Right atrium auricular region (tissue), 2 donors: ENCODE results near the gene MMP23B. TPM values are rescaled to one million over a fixed set of nuclear protein-coding genes. Genes with fewer than 3 reads are reported as not detected.
A peak's percentile ranks its signal among the peaks of the same experiment; 100 is the strongest.

Experiments
- DNase-seq: peaks from one replicate; pipeline ENCODE4 v3.0.0-alpha.2; 2019; ENCODE audit warnings: low spot score
- H3K27ac ChIP-seq, 2 donors: fragments of 200-600 bp; sonication (generic); 1 replicate in 1 of 2; 2 replicates in 1 of 2; pipeline ENCODE4 v1.5.1; 2016 to 2019
- H3K27me3 ChIP-seq, 2 donors: fragments of 200-600 bp; sonication (generic); one replicate each; pipeline versions ENCODE4 v1.5.1 to v1.6.0; 2017 to 2019
- H3K36me3 ChIP-seq: fragments of 200-600 bp; sonication (generic); one replicate; pipeline ENCODE4 v1.5.1; 2016
- H3K4me1 ChIP-seq, 2 donors: fragments of 200-600 bp; sonication (generic); one replicate each; pipeline versions ENCODE4 v1.5.1 to v1.6.0; 2017 to 2019
- H3K4me3 ChIP-seq, 2 donors: fragments of 200-600 bp; sonication (generic); 1 replicate in 1 of 2; 2 replicates in 1 of 2; pipeline ENCODE4 v1.5.1; 2017 to 2019; ENCODE audit warnings: mild to moderate bottlenecking in 1 of 2, moderate library complexity in 1 of 2
- H3K9me3 ChIP-seq, 2 donors: fragments of 200-600 bp; sonication (generic); one replicate each; pipeline ENCODE4 v1.5.1; 2019
- total RNA-seq, 2 donors: library from RNA; depleted of rRNA; stranded (reverse); fragments of >200 nt; gene quantifications; one replicate each; pipeline ENCODE4 v1.1.0, GENCODE V29; 2016
- TF ChIP-seq, protein P1 (sequence below), 2 donors: fragments of 200-600 bp; sonication (generic); IDR thresholded peaks; one replicate each; pipeline ENCODE4 v1.5.1; 2019; ENCODE audit warnings: antibody characterized with exemption in 2 of 2

MMP23B gene
- total RNA-seq, 2 donors from 2014 or later: 17.5 to 26.9 TPM

DNA sequence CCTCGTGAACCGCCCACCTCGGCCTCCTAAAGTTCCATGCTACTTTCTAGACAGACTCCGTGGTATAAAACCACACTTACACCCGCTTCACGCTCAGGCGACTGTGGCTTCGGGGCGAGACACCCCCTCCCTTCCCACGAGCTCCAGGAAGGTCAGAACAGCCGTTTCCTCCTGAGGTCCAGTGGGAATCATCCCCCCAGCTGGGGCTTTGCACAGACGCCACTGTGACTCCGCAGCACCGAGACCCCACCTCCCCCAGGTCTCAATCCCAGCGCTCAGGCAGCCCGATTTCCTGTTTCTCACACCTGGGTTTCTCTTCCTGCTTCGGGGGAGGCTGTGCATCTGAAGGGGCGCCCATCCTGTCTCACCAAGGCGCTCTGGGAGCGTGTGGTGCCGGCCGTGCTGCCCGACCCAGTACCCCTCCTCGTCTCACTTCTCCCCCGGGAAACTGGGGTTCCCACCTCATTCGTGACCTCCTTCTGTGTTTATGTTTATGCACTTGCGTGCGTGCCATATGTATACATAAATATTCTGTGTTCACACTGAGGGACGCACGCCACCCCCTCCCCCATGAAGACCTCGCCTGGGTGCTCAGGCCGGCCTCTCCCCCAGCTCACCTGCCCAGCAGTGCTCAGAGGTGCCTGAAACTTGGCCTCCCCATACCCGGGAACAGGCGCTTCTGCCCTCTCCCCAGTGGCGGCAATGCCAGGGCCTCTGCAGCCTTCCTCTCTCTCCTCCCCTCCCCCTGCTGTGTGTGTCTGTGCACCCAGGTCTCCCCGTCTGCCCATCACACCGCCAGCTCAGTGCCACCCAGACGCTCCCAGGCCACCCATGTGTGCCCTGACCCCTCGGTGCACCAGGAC is 46.0 kb downstream of the MMP23B start:
- Histone ChIP-seq H3K4me1 (peaks cover 0 to 24% of the 10 kb centered on the region in 2 donors), H3K27ac (peak overlapping the region in 1 of 2 donors; percentile 9), H3K4me3 (no peak overlapping the region), H3K27me3 (no peaks in the 10 kb centered on the region), H3K36me3 (no peaks in the 10 kb centered on the region), H3K9me3 (no peaks in the 10 kb centered on the region)
- DNase-seq: no peak
- TF ChIP-seq, protein P1, sequence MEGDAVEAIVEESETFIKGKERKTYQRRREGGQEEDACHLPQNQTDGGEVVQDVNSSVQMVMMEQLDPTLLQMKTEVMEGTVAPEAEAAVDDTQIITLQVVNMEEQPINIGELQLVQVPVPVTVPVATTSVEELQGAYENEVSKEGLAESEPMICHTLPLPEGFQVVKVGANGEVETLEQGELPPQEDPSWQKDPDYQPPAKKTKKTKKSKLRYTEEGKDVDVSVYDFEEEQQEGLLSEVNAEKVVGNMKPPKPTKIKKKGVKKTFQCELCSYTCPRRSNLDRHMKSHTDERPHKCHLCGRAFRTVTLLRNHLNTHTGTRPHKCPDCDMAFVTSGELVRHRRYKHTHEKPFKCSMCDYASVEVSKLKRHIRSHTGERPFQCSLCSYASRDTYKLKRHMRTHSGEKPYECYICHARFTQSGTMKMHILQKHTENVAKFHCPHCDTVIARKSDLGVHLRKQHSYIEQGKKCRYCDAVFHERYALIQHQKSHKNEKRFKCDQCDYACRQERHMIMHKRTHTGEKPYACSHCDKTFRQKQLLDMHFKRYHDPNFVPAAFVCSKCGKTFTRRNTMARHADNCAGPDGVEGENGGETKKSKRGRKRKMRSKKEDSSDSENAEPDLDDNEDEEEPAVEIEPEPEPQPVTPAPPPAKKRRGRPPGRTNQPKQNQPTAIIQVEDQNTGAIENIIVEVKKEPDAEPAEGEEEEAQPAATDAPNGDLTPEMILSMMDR (IDR thresholded peaks at IDR 0.05): no peak

DNA sequence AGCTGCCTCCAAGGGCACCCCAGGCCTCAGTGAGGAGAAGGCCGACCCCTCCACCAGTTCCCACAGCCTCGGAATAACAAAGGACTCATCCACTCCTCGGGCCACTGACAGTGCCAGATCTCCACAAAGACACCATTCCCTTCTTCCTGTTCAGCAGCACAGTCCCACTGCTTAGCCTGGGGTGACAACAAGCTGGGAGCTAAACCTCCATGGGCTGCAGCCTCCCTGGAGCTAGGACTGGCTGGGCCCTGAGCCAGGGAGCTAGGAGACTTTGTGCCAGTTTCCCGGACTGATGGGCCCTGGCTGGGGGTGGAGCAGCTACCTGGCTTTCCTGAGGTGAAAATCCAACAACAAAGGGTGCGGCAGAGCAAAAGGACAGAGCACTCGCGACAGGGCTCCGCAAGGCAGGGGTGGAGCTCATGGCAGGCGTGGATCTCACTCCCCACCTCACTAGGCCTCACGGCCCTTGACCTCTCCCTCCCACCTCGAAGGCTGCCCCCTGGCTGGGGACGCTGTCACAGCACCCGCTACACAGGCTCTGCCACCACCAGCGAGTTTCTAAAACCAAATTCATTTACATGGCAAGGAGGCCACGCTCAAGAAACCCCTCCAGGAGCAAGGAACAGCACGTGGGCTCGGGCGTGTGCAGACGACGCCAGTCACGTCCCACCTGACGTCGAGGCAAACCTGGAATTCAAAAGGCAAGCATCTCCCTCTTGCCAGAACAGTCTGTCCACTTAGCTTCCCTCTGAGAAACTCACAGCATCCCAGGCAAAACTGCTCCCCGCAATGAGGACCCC is 46.8 kb downstream of the MMP23B start:
- DNase-seq: no peak
- Histone ChIP-seq H3K4me1 (peaks cover 0 to 30% of the 10 kb centered on the region in 2 donors), H3K36me3 (no peaks in the 10 kb centered on the region), H3K27me3 (no peaks in the 10 kb centered on the region), H3K9me3 (no peaks in the 10 kb centered on the region), H3K27ac (peak overlapping the region in 1 of 2 donors; percentile 9), H3K4me3 (no peak overlapping the region)
- TF ChIP-seq, protein P1 (IDR thresholded peaks at IDR 0.05): peak in 1 of 2 donors; percentile 46

- no peak for DNase-seq
- H3K4me3 ChIP-seq: no peak overlapping the region
- H3K27ac ChIP-seq: no peak overlapping the region
- H3K27me3 ChIP-seq: no peaks in the 10 kb centered on the region
- H3K4me1 ChIP-seq: peaks cover 0 to 30% of the 10 kb centered on the region in 2 donors
- H3K36me3 ChIP-seq: no peaks in the 10 kb centered on the region
- no peaks in the 10 kb centered on the region for H3K9me3 ChIP-seq
- TF ChIP-seq, protein P1 (IDR thresholded peaks at IDR 0.05): no peak
Observed at GRCh38 chr1:1680031-1680911, 48.3 kb downstream of the MMP23B start.

GRCh38 chr1:1680912-1681273 is 48.9 kb downstream of the MMP23B start:
- Histone ChIP-seq H3K9me3 (no peaks in the 10 kb centered on the region), H3K27me3 (no peaks in the 10 kb centered on the region), H3K36me3 (no peaks in the 10 kb centered on the region), H3K27ac (no peak overlapping the region), H3K4me3 (no peak overlapping the region), H3K4me1 (peaks cover 0 to 30% of the 10 kb centered on the region in 2 donors)
- no peak for DNase-seq
- TF ChIP-seq, protein P1 (IDR thresholded peaks at IDR 0.05): no peak

DNA sequence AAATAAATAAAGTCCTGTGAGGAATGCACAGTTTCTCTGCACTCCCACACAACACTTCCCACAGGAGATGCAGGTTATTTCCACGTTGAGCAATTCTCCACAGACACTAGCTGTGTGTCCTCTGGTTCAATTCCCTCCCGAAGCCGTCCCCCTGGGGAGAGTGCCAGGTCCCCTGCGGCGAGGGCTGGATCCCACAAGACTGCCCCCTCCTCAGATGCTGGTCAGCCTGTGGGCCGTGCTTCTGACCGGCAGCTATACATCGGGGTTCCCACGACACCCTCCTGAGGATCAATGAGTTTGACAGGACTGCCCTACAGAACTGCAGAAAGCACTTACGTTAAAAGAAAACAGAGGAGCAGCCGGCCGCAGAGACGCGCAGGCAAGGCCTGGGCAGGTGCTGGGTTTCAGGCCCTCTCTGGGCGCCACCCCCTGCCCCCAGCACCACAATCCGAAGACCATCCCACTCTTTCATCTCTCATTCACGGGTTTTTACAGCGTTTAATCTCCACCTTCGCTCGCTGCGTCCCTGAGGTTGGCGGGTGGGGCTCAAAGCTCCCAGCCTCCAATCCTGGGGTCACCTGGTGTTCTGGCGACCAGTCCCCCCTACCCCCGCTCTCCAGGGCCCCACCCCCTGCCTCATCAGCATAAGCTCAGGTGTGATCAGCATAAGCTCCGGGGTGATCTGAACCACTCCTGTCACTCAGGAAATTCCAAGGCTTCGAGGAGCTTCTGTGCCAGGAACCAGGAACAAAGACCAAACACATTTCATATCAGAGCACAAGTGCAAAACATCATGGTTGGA is 51.3 kb downstream of the MMP23B start:
- no peak for DNase-seq
- no peak overlapping the region for H3K4me3 ChIP-seq
- H3K27ac ChIP-seq: no peak overlapping the region
- H3K4me1 ChIP-seq: peaks cover 0 to 26% of the 10 kb centered on the region in 2 donors
- H3K36me3 ChIP-seq: no peaks in the 10 kb centered on the region
- H3K27me3 ChIP-seq: no peaks in the 10 kb centered on the region
- TF ChIP-seq, protein P1 (IDR thresholded peaks at IDR 0.05): no peak
- H3K9me3 ChIP-seq: no peaks in the 10 kb centered on the region
